Measurements from ENCODE around the gene ATE1.

The ATE1 gene

GRCh38 chr10:121754666-121755065, 173.2 kb downstream of the ATE1 start:
- DNase-seq (ENCODE audit: extremely low spot score), result no peak
- ChIA-PET CTCF (no interaction called here), POLR2A (no interaction called here)
- no peak for TF ChIP-seq CTCF (IDR thresholded peaks at IDR 0.05; ENCODE audit: control extremely low read depth, extremely low read depth, low read depth, missing control alignments)

GRCh38 chr10:121753726-121754476, 173.9 kb downstream of the ATE1 start:
- TF ChIP-seq CTCF (IDR thresholded peaks at IDR 0.05; ENCODE audit: control extremely low read depth, extremely low read depth, low read depth, missing control alignments), result no peak
- ChIA-PET CTCF (no interaction called here), POLR2A (no interaction called here)
- peak; percentile 51 for DNase-seq (ENCODE audit: extremely low spot score)

- ChIA-PET CTCF (interaction anchor here (1.0 to 1.3 kb wide), 3 partner anchors 14 to 130 kb away, joined by 3 to 4 read pairs (median 3); no protein-coding TSS in a partner anchor), POLR2A (no interaction called here)
- no peak for DNase-seq (ENCODE audit: extremely low spot score)
- TF ChIP-seq CTCF (IDR thresholded peaks at IDR 0.05; ENCODE audit: control extremely low read depth, extremely low read depth, low read depth, missing control alignments), result no peak
Measured at GRCh38 chr10:121751191-121751760, 176.6 kb downstream of the ATE1 start.

GRCh38 chr10:121747163-121747775, 180.6 kb downstream of the ATE1 start:
- no peak for DNase-seq (ENCODE audit: extremely low spot score)
- CTCF ChIA-PET, result interaction anchor here (1.0 to 1.3 kb wide), 2 partner anchors 11 to 798 kb away, joined by 3 to 4 read pairs; no protein-coding TSS in a partner anchor
- TF ChIP-seq CTCF (IDR thresholded peaks at IDR 0.05; ENCODE audit: control extremely low read depth, extremely low read depth, low read depth, missing control alignments), result no peak
- POLR2A ChIA-PET, result no interaction called here

- POLR2A ChIA-PET, result no interaction called here
- no peak for DNase-seq (ENCODE audit: extremely low spot score)
- TF ChIP-seq CTCF (IDR thresholded peaks at IDR 0.05; ENCODE audit: control extremely low read depth, extremely low read depth, low read depth, missing control alignments), result no peak
- CTCF ChIA-PET, result interaction anchor here (0.9 to 1.3 kb wide), 3 partner anchors 10 to 792 kb away, joined by 3 to 5 read pairs (median 4); no protein-coding TSS in a partner anchor
Measured at GRCh38 chr10:121741248-121741792, 186.5 kb downstream of the ATE1 start.

GRCh38 chr10:121740069-121740468, 187.8 kb downstream of the ATE1 start:
- DNase-seq (ENCODE audit: extremely low spot score), result no peak
- TF ChIP-seq CTCF (IDR thresholded peaks at IDR 0.05; ENCODE audit: control extremely low read depth, extremely low read depth, low read depth, missing control alignments), result no peak
- CTCF ChIA-PET, result interaction anchor here (0.9 to 2.0 kb wide), 5 partner anchors 8 to 791 kb away, joined by 4 to 5 read pairs (median 4); no protein-coding TSS in a partner anchor
- POLR2A ChIA-PET, result no interaction called here

All from GM10248 (cell line).